IMR-90 (cell line): ENCODE data around the gene TAS2R16. TPM values are rescaled to one million over a fixed set of nuclear protein-coding genes. Genes with fewer than 3 reads are reported as not detected.

ENCODE experiments used
- ATAC-seq: fragments of 200-7000 bp; cut with Tn5 transposase; 2 replicates; pipeline ENCODE4 v1.9.1; 2020; ENCODE audit warnings: low read depth, mild to moderate bottlenecking, moderate library complexity
- BruUV-seq: library from RNA; stranded (reverse); fragments of 400-500 nt; replicated peaks from 2 replicates; lab custom pipeline; 2021; lab: Mats Ljungman, UMichigan
- CTCF ChIA-PET: fragments of 300-600 bp; formaldehyde crosslinking; extraction: SDS; loops from one replicate; lab custom pipeline; 2021; ENCODE audit warnings: antibody characterized with exemption; lab: Yijun Ruan, JAX
- POLR2A ChIA-PET: fragments of 300-600 bp; sonication (Branson Sonifier 250); formaldehyde crosslinking; loops from one replicate; lab custom pipeline; 2022; ENCODE audit warnings: antibody characterized with exemption; ENCODE audit not compliant: unreplicated experiment; lab: Charles Lee
- DNase-seq: peaks from one replicate; pipeline ENCODE4 v3.0.0; 2013
- H2AFZ ChIP-seq: replicated peaks from 2 replicates; pipeline ENCODE3; 2013; ENCODE audit warnings: low read length, mild to moderate bottlenecking; ENCODE audit not compliant: poor library complexity
- H2AK5ac ChIP-seq: 2 replicates; pipeline ENCODE4 v1.6.1; 2013; ENCODE audit warnings: low read depth, low read length, inconsistent platforms
- H2AK9ac ChIP-seq: replicated peaks from 2 replicates; pipeline ENCODE3; 2013; ENCODE audit warnings: mild to moderate bottlenecking, low read depth, low read length, moderate library complexity; ENCODE audit not compliant: poor library complexity
- H2BK120ac ChIP-seq: 2 replicates; pipeline ENCODE4 v1.6.1; 2013; ENCODE audit warnings: low read depth, low read length, inconsistent platforms
- H2BK15ac ChIP-seq: 3 replicates; pipeline ENCODE4 v1.6.1; 2013; ENCODE audit warnings: low read depth, low read length, inconsistent platforms
- H2BK20ac ChIP-seq: 2 replicates; pipeline ENCODE4 v1.6.1; 2013; ENCODE audit warnings: low read depth, mild to moderate bottlenecking, inconsistent platforms, low read length, moderate library complexity
- H2BK5ac ChIP-seq: 2 replicates; pipeline ENCODE4 v1.6.1; 2013; ENCODE audit warnings: mild to moderate bottlenecking, low read depth, low read length, inconsistent platforms; ENCODE audit not compliant: poor library complexity, severe bottlenecking
- H3K14ac ChIP-seq: replicated peaks from 2 replicates; pipeline ENCODE4 v1.6.1; 2013; ENCODE audit warnings: low read depth, low read length, inconsistent platforms
- H3K18ac ChIP-seq: 2 replicates; pipeline ENCODE4 v1.6.1; 2013; ENCODE audit warnings: low read depth, low read length, control low read depth
- H3K23ac ChIP-seq: 2 replicates; pipeline ENCODE4 v1.6.1; 2013; ENCODE audit warnings: low read depth, low read length, inconsistent platforms
- H3K27ac ChIP-seq: 2 replicates; pipeline ENCODE4 v1.5.1; 2013; ENCODE audit warnings: mild to moderate bottlenecking, control low read depth, low read length; ENCODE audit not compliant: insufficient read depth
- H3K27me3 ChIP-seq: 2 replicates; pipeline ENCODE4 v1.6.1; 2013; ENCODE audit warnings: low read length; ENCODE audit not compliant: control insufficient read depth, insufficient read depth
- H3K36me3 ChIP-seq: 2 replicates; pipeline ENCODE4 v1.6.1; 2013; ENCODE audit warnings: low read length, mixed read lengths; ENCODE audit not compliant: control insufficient read depth, insufficient read depth
- H3K4ac ChIP-seq: 2 replicates; pipeline ENCODE4 v1.6.1; 2013; ENCODE audit warnings: low read depth, low read length, inconsistent platforms
- H3K4me1 ChIP-seq: 2 replicates; pipeline ENCODE4 v1.6.1; 2013; ENCODE audit warnings: low read length, mixed read lengths; ENCODE audit not compliant: control insufficient read depth, insufficient read depth
- H3K4me2 ChIP-seq: 2 replicates; pipeline ENCODE4 v1.6.1; 2013; ENCODE audit warnings: low read depth, mild to moderate bottlenecking, control low read depth, low read length, moderate library complexity
- H3K4me3 ChIP-seq: 2 replicates; pipeline ENCODE4 v1.5.1; 2013; ENCODE audit warnings: low read depth, mild to moderate bottlenecking, control low read depth, low read length, moderate library complexity; ENCODE audit not compliant: insufficient read depth
- H3K56ac ChIP-seq: 2 replicates; pipeline ENCODE4 v1.6.1; 2013; ENCODE audit warnings: low read length, inconsistent platforms; ENCODE audit not compliant: insufficient read depth; ENCODE audit errors: extremely low read depth
- H3K79me1 ChIP-seq, 2 experiments: 2 replicates each; pipeline ENCODE4 v1.6.1; 2013; ENCODE audit warnings: low read length in 2 of 2, inconsistent platforms in 1 of 2, low read depth in 1 of 2
- H3K9ac ChIP-seq: 2 replicates; pipeline ENCODE4 v1.6.1; 2013; ENCODE audit warnings: low read depth, low read length, control low read depth
- H3K9me1 ChIP-seq: 2 replicates; pipeline ENCODE4 v1.6.1; 2013; ENCODE audit warnings: low read length, inconsistent platforms; ENCODE audit not compliant: insufficient read depth
- H3K9me3 ChIP-seq: 2 replicates; pipeline ENCODE4 v1.6.1; 2013; ENCODE audit warnings: low read length; ENCODE audit not compliant: control insufficient read depth, insufficient read depth
- H4K20me1 ChIP-seq: 2 replicates; pipeline ENCODE4 v1.6.1; 2013; ENCODE audit warnings: low read length, inconsistent platforms; ENCODE audit not compliant: insufficient read depth
- H4K5ac ChIP-seq: 2 replicates; pipeline ENCODE4 v1.6.1; 2013; ENCODE audit warnings: mild to moderate bottlenecking, low read depth, low read length, control low read depth
- H4K8ac ChIP-seq, 2 experiments: 2 replicates each; pipeline ENCODE4 v1.6.1; 2013; ENCODE audit warnings: low read depth in 2 of 2, low read length in 2 of 2, control low read depth in 1 of 2, inconsistent platforms in 1 of 2
- H4K91ac ChIP-seq: 2 replicates; pipeline ENCODE4 v1.6.1; 2013; ENCODE audit warnings: low read depth, low read length, inconsistent platforms; ENCODE audit not compliant: insufficient read depth
- BHLHE40 ChIP-seq: fragments of 150-350 bp; IDR thresholded peaks from 2 replicates; pipeline ENCODE4 v1.6.1; 2016; ENCODE audit warnings: mild to moderate bottlenecking, low read depth, low read length
- ELK1 ChIP-seq: fragments of 150-350 bp; IDR thresholded peaks from 2 replicates; pipeline ENCODE4 v1.6.1; 2016; ENCODE audit warnings: low read depth, mild to moderate bottlenecking, low read length, moderate library complexity, borderline replicate concordance
- FOS ChIP-seq: fragments of 150-350 bp; IDR thresholded peaks from 2 replicates; pipeline ENCODE4 v1.6.1; 2016; ENCODE audit warnings: low read depth, low read length
- MAFK ChIP-seq: IDR thresholded peaks from 2 replicates; pipeline ENCODE4 v1.6.1; 2012; ENCODE audit warnings: low read depth, low read length, improper control_type of control experiment
- MAZ ChIP-seq: IDR thresholded peaks from 2 replicates; pipeline ENCODE4 v1.6.1; 2012; ENCODE audit warnings: low read depth, mild to moderate bottlenecking, low read length, improper control_type of control experiment, moderate library complexity, borderline replicate concordance
- MXI1 ChIP-seq: IDR thresholded peaks from 2 replicates; pipeline ENCODE4 v1.6.1; 2012; ENCODE audit warnings: low read depth, mild to moderate bottlenecking, low read length, moderate library complexity, borderline replicate concordance
- NFE2L2 ChIP-seq: fragments of 150-350 bp; IDR thresholded peaks from 2 replicates; pipeline ENCODE4 v1.6.1; 2016; ENCODE audit warnings: low read depth, mild to moderate bottlenecking, low read length
- POLR2A ChIP-seq: IDR thresholded peaks from 2 replicates; pipeline ENCODE4 v1.6.1; 2012; ENCODE audit warnings: mild to moderate bottlenecking, low read depth, low read length
- RAD21 ChIP-seq: IDR thresholded peaks from 2 replicates; pipeline ENCODE4 v1.6.1; 2012; ENCODE audit warnings: low read length, improper control_type of control experiment
- RCOR1 ChIP-seq: IDR thresholded peaks from 2 replicates; pipeline ENCODE4 v1.6.1; 2012; ENCODE audit warnings: mild to moderate bottlenecking, low read length, improper control_type of control experiment; ENCODE audit not compliant: insufficient replicate concordance
- SMC3 ChIP-seq: fragments of 150-350 bp; IDR thresholded peaks from 2 replicates; pipeline ENCODE4 v1.6.1; 2016; ENCODE audit warnings: low read depth, mild to moderate bottlenecking, antibody characterized with exemption, low read length, moderate library complexity
- dilution Hi-C: fragments of 300-500 bp; cut with HindIII; formaldehyde crosslinking; loops from one replicate; pipeline ENCODE4 v1.14.3; 2018; ENCODE audit warnings: low sequenced_read_pairs; ENCODE audit not compliant: unreplicated experiment
- in situ Hi-C: fragments of 300-500 bp; cut with MboI; formaldehyde crosslinking; loops from 3 replicates; pipeline ENCODE4 v1.14.3; 2019; ENCODE audit warnings: low sequenced_read_pairs, inconsistent platforms, mixed read lengths
- intact Hi-C: fragments of 100-400 bp; cut with micrococcal nuclease; formaldehyde crosslinking; loops from 2 replicates; pipeline ENCODE4 v1.10.0; 2022
- polyA plus RNA-seq, 3 experiments: library from polyadenylated mRNA; depleted of rRNA; stranded (reverse); fragments of >200 nt; gene quantifications; 2 replicates each; pipeline ENCODE4 v1.2.3, GENCODE V29; 2012; ENCODE audit warnings: low replicate concordance in 1 of 3
- total RNA-seq: library from RNA; depleted of rRNA; stranded (reverse); fragments of >200 nt; gene quantifications from 2 replicates; pipeline ENCODE4 v1.2.3, GENCODE V29; 2012

The TAS2R16 gene
- total and polyA plus RNA-seq, 2 of the 4 experiments (the other 2 are of a cell fraction), result not detected

GRCh38 chr7:123043642-123044041 is 48.1 kb upstream of the TAS2R16 start:
- no peak for DNase-seq
- H3K79me1 ChIP-seq, result no peaks in the 10 kb centered on the region
- no peak overlapping the region for H3K4ac ChIP-seq
- no TSS peak for BruUV-seq
- H2AK9ac ChIP-seq, result no peak overlapping the region
- no peak overlapping the region for H3K14ac ChIP-seq
- no peak overlapping the region for H2BK15ac ChIP-seq
- H2BK120ac ChIP-seq, result no peak overlapping the region
- H3K27me3 ChIP-seq, result no peaks in the 10 kb centered on the region
- in situ Hi-C loops, result no loop called here
- ChIA-PET CTCF (no interaction called here), POLR2A (no interaction called here)
- no peak overlapping the region for H3K23ac ChIP-seq
- no peak overlapping the region for H3K27ac ChIP-seq
- no peak overlapping the region for H4K8ac ChIP-seq
- no peak for ATAC-seq
- no peak overlapping the region for H3K4me2 ChIP-seq
- dilution Hi-C loops, result no loop called here
- no peak overlapping the region for H2AK5ac ChIP-seq
- no peak overlapping the region for H4K91ac ChIP-seq
- H3K18ac ChIP-seq, result no peak overlapping the region
- H3K4me3 ChIP-seq, result no peak overlapping the region
- intact Hi-C loops, result no loop called here
- no peak overlapping the region for H2BK20ac ChIP-seq
- no peaks in the 10 kb centered on the region for H3K4me1 ChIP-seq
- H3K9ac ChIP-seq, result no peak overlapping the region
- H3K36me3 ChIP-seq, result no peaks in the 10 kb centered on the region
- H3K9me1 ChIP-seq, result no peaks in the 10 kb centered on the region
- H4K20me1 ChIP-seq, result no peaks in the 10 kb centered on the region
- no peak overlapping the region for H2BK5ac ChIP-seq
- peaks cover 2% of the 10 kb centered on the region; the same call in 1 of the 2 replicates for H3K9me3 ChIP-seq
- no peak overlapping the region for H3K56ac ChIP-seq
- H4K5ac ChIP-seq, result no peak overlapping the region
- no peak overlapping the region for H2AFZ ChIP-seq
- TF ChIP-seq MXI1 (no peak), RAD21 (no peak), POLR2A (no peak), MAFK (no peak), FOS (no peak), BHLHE40 (no peak), SMC3 (no peak), ELK1 (no peak), NFE2L2 (no peak), RCOR1 (no peak), MAZ (no peak)
